ENCODE results near the gene CBX4. TPM values are rescaled to one million over a fixed set of nuclear protein-coding genes. Genes with fewer than 3 reads are reported as not detected.

Gene CBX4
- total RNA-seq, 4 donors from 2014 or later: 3.0 to 9.0 (median 5.3) TPM

GRCh38 chr17:79866791-79867518, 27.7 kb upstream of the CBX4 start:
- H3K4me3 ChIP-seq: no peak overlapping the region
- H3K27ac ChIP-seq: no peak overlapping the region
- no peak for ATAC-seq
- H3K4me1 ChIP-seq: no peaks in the 10 kb centered on the region
- no peaks in the 10 kb centered on the region for H3K36me3 ChIP-seq
- H3K9me3 ChIP-seq: no peaks in the 10 kb centered on the region
- DNase-seq: no peak
- intact Hi-C loops (cut with DNase I; ENCODE audit: low total_unique reads) (no loop called here), in situ Hi-C loops (cut with MboI; ENCODE audit: low sequenced_read_pairs in 4 of 4) (no loop called here)
- TF ChIP-seq CTCF (IDR thresholded peaks at IDR 0.05 in 4 of 5, conservative IDR thresholded peaks at IDR 0.05 in 1 of 5): no peak
- no peak for TF ChIP-seq POLR2A (IDR thresholded peaks at IDR 0.05)
- H3K27me3 ChIP-seq: peaks cover 23 to 28% (median 24%) of the 10 kb centered on the region in 3 donors

- H3K4me3 ChIP-seq: no peak overlapping the region
- no peaks in the 10 kb centered on the region for H3K36me3 ChIP-seq
- H3K27ac ChIP-seq: no peak overlapping the region
- DNase-seq (no peak), ATAC-seq (no peak)
- intact Hi-C loops (cut with DNase I; ENCODE audit: low total_unique reads) (no loop called here), in situ Hi-C loops (cut with MboI; ENCODE audit: low sequenced_read_pairs in 4 of 4) (no loop called here)
- TF ChIP-seq POLR2A (IDR thresholded peaks at IDR 0.05): no peak
- no peak for TF ChIP-seq CTCF (IDR thresholded peaks at IDR 0.05 in 4 of 5, conservative IDR thresholded peaks at IDR 0.05 in 1 of 5)
- H3K9me3 ChIP-seq: no peaks in the 10 kb centered on the region
- peaks cover 24 to 32% (median 29%) of the 10 kb centered on the region in 3 donors for H3K27me3 ChIP-seq
- H3K4me1 ChIP-seq: no peaks in the 10 kb centered on the region
Observed at GRCh38 chr17:79865351-79866210, 26.3 kb upstream of the CBX4 start.

GRCh38 chr17:79864617-79865250, 25.5 kb upstream of the CBX4 start:
- no peaks in the 10 kb centered on the region for H3K36me3 ChIP-seq
- H3K4me1 ChIP-seq: no peaks in the 10 kb centered on the region
- no peak overlapping the region for H3K27ac ChIP-seq
- H3K9me3 ChIP-seq: no peaks in the 10 kb centered on the region
- no peak overlapping the region for H3K4me3 ChIP-seq
- peaks cover 24 to 40% (median 34%) of the 10 kb centered on the region in 3 donors for H3K27me3 ChIP-seq
- TF ChIP-seq CTCF (IDR thresholded peaks at IDR 0.05 in 4 of 5, conservative IDR thresholded peaks at IDR 0.05 in 1 of 5) (no peak), POLR2A (IDR thresholded peaks at IDR 0.05) (no peak)
- in situ Hi-C loops (cut with MboI; ENCODE audit: low sequenced_read_pairs in 4 of 4): no loop called here
- DNase-seq: no peak
- intact Hi-C loops (cut with DNase I; ENCODE audit: low total_unique reads): no loop called here
- ATAC-seq: no peak

GRCh38 chr17:79864147-79864546, 24.9 kb upstream of the CBX4 start:
- Histone ChIP-seq H3K36me3 (no peaks in the 10 kb centered on the region), H3K27ac (no peak overlapping the region), H3K4me3 (no peak overlapping the region), H3K9me3 (no peaks in the 10 kb centered on the region), H3K27me3 (peaks cover 22 to 41% (median 35%) of the 10 kb centered on the region in 3 donors), H3K4me1 (no peaks in the 10 kb centered on the region)
- intact Hi-C loops (cut with DNase I; ENCODE audit: low total_unique reads): no loop called here
- in situ Hi-C loops (cut with MboI; ENCODE audit: low sequenced_read_pairs in 4 of 4): no loop called here
- no peak for TF ChIP-seq POLR2A (IDR thresholded peaks at IDR 0.05)
- DNase-seq (no peak), ATAC-seq (no peak)

All from gastrocnemius medialis (tissue), 4 donors.